HG02678 (cell line): ENCODE measurements around the gene VOPP1.

Experiments used
- ATAC-seq: cut with Tn5 transposase; IDR thresholded peaks from one replicate; pipeline ENCODE4 v1.9.1; 2021; ENCODE audit warnings: mild to moderate bottlenecking, moderate library complexity; ENCODE audit not compliant: unreplicated experiment

The VOPP1 gene

GRCh38 chr7:55533050-55533728 is 39.1 kb downstream of the VOPP1 start:
- ATAC-seq: peak; percentile 56

GRCh38 chr7:55532150-55532917 is 40.0 kb downstream of the VOPP1 start:
- ATAC-seq: peak; percentile 20

- no peak for ATAC-seq
Observed at GRCh38 chr7:55531536-55531935, 40.8 kb downstream of the VOPP1 start.

- ATAC-seq: no peak
Observed at GRCh38 chr7:55527307-55527706, 45.0 kb downstream of the VOPP1 start.

- peak; percentile 36 for ATAC-seq
Observed at GRCh38 chr7:55526770-55527169, 45.5 kb downstream of the VOPP1 start.

GRCh38 chr7:55526329-55526728 is 46.0 kb downstream of the VOPP1 start:
- no peak for ATAC-seq

- ATAC-seq: no peak
Observed at GRCh38 chr7:55524558-55525310, 47.6 kb downstream of the VOPP1 start.

- ATAC-seq: no peak
Observed at GRCh38 chr7:55523366-55523765, 48.9 kb downstream of the VOPP1 start.

- no peak for ATAC-seq
Observed at GRCh38 chr7:55521917-55522902, 50.1 kb downstream of the VOPP1 start.

- no peak for ATAC-seq
Observed at GRCh38 chr7:55521512-55521911, 50.8 kb downstream of the VOPP1 start.

GRCh38 chr7:55520426-55521140 is 51.7 kb downstream of the VOPP1 start:
- ATAC-seq: no peak

GRCh38 chr7:55518836-55519235 is 53.5 kb downstream of the VOPP1 start:
- no peak for ATAC-seq

GRCh38 chr7:55517936-55518689 is 54.2 kb downstream of the VOPP1 start:
- ATAC-seq: no peak

- ATAC-seq: peak; percentile 76
Observed at GRCh38 chr7:55517191-55517633, 55.1 kb downstream of the VOPP1 start.

- no peak for ATAC-seq
Observed at GRCh38 chr7:55516409-55516808, 55.9 kb downstream of the VOPP1 start.

GRCh38 chr7:55515569-55516279 is 56.6 kb downstream of the VOPP1 start:
- no peak for ATAC-seq

GRCh38 chr7:55514546-55515265 is 57.6 kb downstream of the VOPP1 start:
- no peak for ATAC-seq

- no peak for ATAC-seq
Observed at GRCh38 chr7:55513868-55514267, 58.4 kb downstream of the VOPP1 start.
